Measurements from ENCODE around the gene CADPS. TPM values are rescaled to one million over a fixed set of nuclear protein-coding genes. Genes with fewer than 3 reads are reported as not detected.
A peak's percentile ranks its signal among the peaks of the same experiment; 100 is the strongest.

Gene CADPS
- total and polyA plus RNA-seq, 5 donors from 2014 or later = not detected

DNA sequence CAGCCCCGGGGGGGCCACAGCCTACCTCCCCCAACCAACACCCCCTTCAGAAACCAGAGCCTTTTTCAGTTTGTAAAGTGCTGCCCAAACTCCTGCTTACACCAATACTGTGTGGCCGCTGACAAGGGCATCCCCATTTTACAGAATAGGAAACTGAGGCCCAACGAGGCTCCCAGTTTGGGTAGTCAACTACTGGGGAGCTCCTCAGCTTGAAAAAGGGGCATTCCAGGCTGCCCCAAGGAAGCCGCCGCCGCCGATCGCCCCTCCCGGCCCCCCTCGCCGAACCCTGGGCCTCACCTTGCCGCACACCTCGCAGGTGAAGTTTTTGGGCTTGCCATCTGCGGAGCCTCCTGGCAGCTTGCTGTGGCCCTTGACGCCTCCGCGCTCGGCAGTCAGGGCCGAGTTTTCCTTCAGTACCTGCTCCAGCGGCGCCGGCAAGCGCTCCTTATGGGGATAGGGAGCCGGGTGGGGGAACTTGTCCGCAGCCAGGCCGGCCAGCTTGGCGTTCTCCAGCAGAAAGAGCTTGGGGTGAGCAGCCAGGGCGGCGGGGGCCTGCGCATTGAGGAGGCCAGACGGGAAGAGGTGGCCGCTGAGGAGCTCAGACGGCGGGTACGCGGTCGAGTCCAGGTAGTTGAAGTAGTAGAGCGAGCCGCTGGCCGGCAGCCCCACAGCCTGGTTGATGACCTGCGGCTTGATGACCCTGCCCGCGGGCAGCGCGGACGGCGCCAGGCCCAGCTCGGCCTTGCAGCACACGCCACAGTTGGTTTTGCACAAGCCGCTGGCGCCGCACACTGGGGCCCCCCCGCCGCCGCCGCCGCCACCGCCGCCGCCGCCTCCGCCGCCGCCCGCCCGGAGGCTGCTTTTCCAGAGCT, 503.3 kb downstream of the CADPS start:
- Histone ChIP-seq H3K4me3 (ENCODE audit: low read depth, low read length) (no peak overlapping the region), H3K4me1 (ENCODE audit: control insufficient read depth, insufficient read depth, low read length, poor library complexity, severe bottlenecking) (no peaks in the 10 kb centered on the region), H3K27me3 (ENCODE audit: control insufficient read depth, insufficient read depth, low read length) (peaks cover 26% of the 10 kb centered on the region), H3K9me3 (ENCODE audit: control insufficient read depth in 2 of 2, low read length in 2 of 2) (no peaks in the 10 kb centered on the region), H3K36me3 (ENCODE audit: control insufficient read depth, insufficient read depth, low read length) (no peaks in the 10 kb centered on the region), H3K27ac (ENCODE audit: insufficient read depth, low read length, poor library complexity, severe bottlenecking) (no peak overlapping the region)
- no peak for ATAC-seq (ENCODE audit: low read depth in 2 of 2)
- Mint-ChIP-seq H3K4me3 (no peak overlapping the region), H3K9me3 (peaks cover 0 to 6% (median 2%) of the 10 kb centered on the region in 7 donors), H3K27ac (no peak overlapping the region), H3K27me3 (peaks cover 68% of the 10 kb centered on the region), H3K4me1 (peaks cover 0 to 8% (median 6%) of the 10 kb centered on the region in 4 donors), H3K36me3 (no peaks in the 10 kb centered on the region)
- no peak for DNase-seq

DNA sequence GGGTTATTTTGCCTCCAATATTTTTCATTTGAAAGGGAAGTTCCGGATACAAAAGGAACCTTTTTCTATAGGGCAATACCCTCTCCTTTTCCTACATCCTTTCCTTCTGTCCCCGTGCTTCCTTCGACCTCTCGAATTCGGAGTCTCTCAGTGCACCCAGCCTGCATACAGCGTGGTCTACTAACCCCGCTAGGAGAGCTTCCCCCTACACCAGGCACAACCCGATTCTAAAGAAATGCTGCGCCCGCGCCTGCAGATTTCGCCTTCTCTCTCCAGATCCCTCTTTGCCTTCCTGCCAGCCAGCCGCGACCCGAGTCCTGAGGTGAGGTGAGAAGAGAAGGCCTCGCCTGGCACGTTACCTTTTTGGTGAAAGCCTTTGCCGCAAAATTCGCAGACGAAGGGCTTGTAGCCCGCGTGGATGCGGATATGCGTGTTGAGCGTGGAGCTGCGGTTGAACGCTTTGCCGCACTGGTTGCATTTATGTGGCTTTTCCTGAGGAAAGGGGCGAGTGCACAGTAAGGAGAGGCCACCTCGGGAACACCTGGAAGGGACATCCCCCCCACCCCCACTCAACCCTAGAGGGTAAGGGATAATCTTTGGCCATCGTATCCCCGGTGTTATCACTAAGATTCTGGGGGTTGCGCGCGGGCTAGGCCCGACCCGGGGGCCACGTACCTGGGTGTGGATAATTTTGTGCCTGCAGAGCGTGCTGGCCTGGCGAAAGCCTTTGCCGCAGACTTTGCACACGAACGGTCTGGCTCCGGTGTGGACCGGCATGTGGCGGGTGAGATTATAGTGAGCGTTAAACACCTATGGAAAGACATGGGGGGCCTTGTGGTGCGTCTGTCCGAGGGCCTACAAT, 504.1 kb downstream of the CADPS start:
- Histone ChIP-seq H3K4me3 (ENCODE audit: low read depth, low read length) (no peak overlapping the region), H3K36me3 (ENCODE audit: control insufficient read depth, insufficient read depth, low read length) (no peaks in the 10 kb centered on the region), H3K9me3 (ENCODE audit: control insufficient read depth in 2 of 2, low read length in 2 of 2) (no peaks in the 10 kb centered on the region), H3K27me3 (ENCODE audit: control insufficient read depth, insufficient read depth, low read length) (peaks cover 28% of the 10 kb centered on the region), H3K27ac (ENCODE audit: insufficient read depth, low read length, poor library complexity, severe bottlenecking) (no peak overlapping the region), H3K4me1 (ENCODE audit: control insufficient read depth, insufficient read depth, low read length, poor library complexity, severe bottlenecking) (no peaks in the 10 kb centered on the region)
- Mint-ChIP-seq H3K4me1 (peaks cover 0 to 8% (median 5%) of the 10 kb centered on the region in 4 donors), H3K9me3 (peaks cover 0 to 5% (median under 1%) of the 10 kb centered on the region in 7 donors), H3K36me3 (no peaks in the 10 kb centered on the region), H3K4me3 (no peak overlapping the region), H3K27ac (no peak overlapping the region), H3K27me3 (peaks cover 71% of the 10 kb centered on the region)
- no peak for ATAC-seq (ENCODE audit: low read depth in 2 of 2)
- DNase-seq = no peak

DNA sequence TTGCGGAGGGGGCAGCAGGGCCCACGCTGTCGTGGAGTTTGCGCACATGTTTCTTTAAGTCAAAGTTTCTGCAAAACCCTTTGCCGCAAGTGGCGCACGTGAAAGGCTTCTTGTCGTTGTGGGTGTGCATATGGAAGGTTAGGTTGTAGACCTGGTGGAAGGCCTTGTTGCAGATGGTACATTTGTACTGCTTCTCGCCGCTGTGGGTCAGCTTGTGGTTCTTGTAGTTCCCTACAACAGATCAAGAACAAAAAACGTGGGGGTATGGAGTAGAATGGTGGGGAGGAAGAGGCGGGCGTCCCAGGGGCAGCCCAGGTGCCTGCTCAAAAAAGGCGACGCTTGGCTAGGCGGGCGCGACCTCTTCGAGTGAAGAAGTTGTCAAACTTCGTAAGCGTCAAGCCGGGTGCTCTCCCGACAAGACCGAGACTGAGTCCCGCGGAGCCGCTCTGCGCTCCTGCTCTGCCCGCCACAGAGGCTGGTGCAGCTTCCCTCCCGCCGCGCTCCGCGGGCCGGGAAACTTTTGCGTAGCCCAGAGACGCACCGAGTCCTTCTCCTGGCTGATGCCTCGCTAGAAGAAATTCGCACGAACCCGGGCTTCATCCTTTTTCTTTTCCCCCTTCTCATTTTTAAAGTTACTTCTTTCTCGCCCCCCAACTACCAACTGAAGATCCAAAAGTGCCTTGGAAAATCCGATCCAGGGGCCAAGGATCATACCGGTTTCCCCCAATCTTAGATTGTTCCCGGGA, 504.9 kb downstream of the CADPS start:
- H3K9me3 Mint-ChIP-seq = peaks cover 0 to 5% (median 0%) of the 10 kb centered on the region in 7 donors
- H3K36me3 ChIP-seq (ENCODE audit: control insufficient read depth, insufficient read depth, low read length) = no peaks in the 10 kb centered on the region
- no peak overlapping the region for H3K4me3 Mint-ChIP-seq
- peaks cover 69% of the 10 kb centered on the region for H3K27me3 Mint-ChIP-seq
- H3K27ac Mint-ChIP-seq = no peak overlapping the region
- peaks cover 20% of the 10 kb centered on the region for H3K27me3 ChIP-seq (ENCODE audit: control insufficient read depth, insufficient read depth, low read length)
- no peak overlapping the region for H3K27ac ChIP-seq (ENCODE audit: insufficient read depth, low read length, poor library complexity, severe bottlenecking)
- DNase-seq = no peak
- no peaks in the 10 kb centered on the region for H3K4me1 ChIP-seq (ENCODE audit: control insufficient read depth, insufficient read depth, low read length, poor library complexity, severe bottlenecking)
- no peak overlapping the region for H3K4me3 ChIP-seq (ENCODE audit: low read depth, low read length)
- no peaks in the 10 kb centered on the region for H3K36me3 Mint-ChIP-seq
- ATAC-seq (ENCODE audit: low read depth in 2 of 2) = no peak
- H3K4me1 Mint-ChIP-seq = peaks cover 0 to 8% (median 3%) of the 10 kb centered on the region in 4 donors
- no peaks in the 10 kb centered on the region for H3K9me3 ChIP-seq (ENCODE audit: control insufficient read depth in 2 of 2, low read length in 2 of 2)

DNA sequence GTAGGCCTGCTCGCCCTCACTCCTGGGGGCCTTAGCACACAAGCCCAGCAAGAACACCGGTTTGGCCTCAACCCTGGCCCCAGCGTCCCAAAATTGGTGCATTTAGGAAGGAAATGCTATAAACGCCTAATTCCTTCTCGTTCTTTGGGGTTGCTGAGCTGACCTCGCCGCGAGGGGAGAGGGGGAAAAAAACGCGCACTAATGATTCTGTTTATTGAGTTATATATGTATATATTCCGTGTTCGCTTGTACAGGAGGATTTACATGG, 505.8 kb downstream of the CADPS start:
- peaks cover 11% of the 10 kb centered on the region for H3K27me3 ChIP-seq (ENCODE audit: control insufficient read depth, insufficient read depth, low read length)
- H3K4me3 ChIP-seq (ENCODE audit: low read depth, low read length) = no peak overlapping the region
- H3K36me3 ChIP-seq (ENCODE audit: control insufficient read depth, insufficient read depth, low read length) = no peaks in the 10 kb centered on the region
- no peaks in the 10 kb centered on the region for H3K9me3 ChIP-seq (ENCODE audit: control insufficient read depth in 2 of 2, low read length in 2 of 2)
- H3K27ac Mint-ChIP-seq = no peak overlapping the region
- DNase-seq = no peak
- H3K4me3 Mint-ChIP-seq = no peak overlapping the region
- no peaks in the 10 kb centered on the region for H3K36me3 Mint-ChIP-seq
- H3K4me1 ChIP-seq (ENCODE audit: control insufficient read depth, insufficient read depth, low read length, poor library complexity, severe bottlenecking) = no peaks in the 10 kb centered on the region
- H3K27ac ChIP-seq (ENCODE audit: insufficient read depth, low read length, poor library complexity, severe bottlenecking) = no peak overlapping the region
- H3K27me3 Mint-ChIP-seq = peaks cover 65% of the 10 kb centered on the region
- peaks cover 0 to 6% (median 2%) of the 10 kb centered on the region in 4 donors for H3K4me1 Mint-ChIP-seq
- H3K9me3 Mint-ChIP-seq = peaks cover 0 to 5% (median 0%) of the 10 kb centered on the region in 7 donors
- ATAC-seq (ENCODE audit: low read depth in 2 of 2) = no peak

DNA sequence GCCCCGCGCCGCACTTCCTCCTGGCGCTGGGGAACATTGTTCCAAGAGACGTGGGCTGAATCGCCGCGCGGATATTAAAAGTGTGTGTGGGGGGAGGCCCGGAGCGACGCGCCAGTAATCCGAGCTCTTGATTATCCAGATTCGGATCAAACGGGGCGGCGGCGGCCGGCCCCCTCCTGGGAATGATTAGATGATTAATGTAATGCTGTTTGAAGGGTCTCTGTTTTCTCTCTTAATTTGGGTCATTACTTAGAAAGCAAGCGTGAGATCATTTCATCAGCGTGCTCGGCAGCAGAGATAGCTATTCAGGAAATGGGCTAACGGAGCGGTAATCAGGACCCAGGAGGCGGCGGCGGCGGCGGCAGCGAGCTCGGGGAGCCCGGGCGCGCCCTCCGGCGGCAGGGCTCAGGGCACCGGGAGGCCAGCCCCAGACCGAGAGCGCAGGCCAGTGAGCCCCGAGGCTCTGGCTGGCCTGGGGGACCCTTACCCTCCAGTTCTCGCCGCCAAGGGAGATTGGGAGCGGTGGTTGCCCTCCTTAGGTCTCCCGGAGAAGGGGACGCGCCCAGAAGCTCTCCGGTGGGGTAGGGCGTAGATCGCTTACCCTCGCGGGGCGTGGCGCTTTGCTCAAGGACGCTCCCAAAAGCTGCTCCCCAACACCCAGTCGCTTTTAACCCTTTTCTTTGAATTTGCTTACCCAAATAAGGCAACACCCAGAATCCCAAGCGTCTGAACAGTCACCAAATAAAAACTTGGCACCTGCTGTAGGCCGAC, 506.3 kb downstream of the CADPS start:
- Histone ChIP-seq H3K27ac (ENCODE audit: insufficient read depth, low read length, poor library complexity, severe bottlenecking) (no peak overlapping the region), H3K9me3 (ENCODE audit: control insufficient read depth in 2 of 2, low read length in 2 of 2) (no peaks in the 10 kb centered on the region), H3K27me3 (ENCODE audit: control insufficient read depth, insufficient read depth, low read length) (peaks cover 11% of the 10 kb centered on the region), H3K4me1 (ENCODE audit: control insufficient read depth, insufficient read depth, low read length, poor library complexity, severe bottlenecking) (no peaks in the 10 kb centered on the region), H3K36me3 (ENCODE audit: control insufficient read depth, insufficient read depth, low read length) (no peaks in the 10 kb centered on the region), H3K4me3 (ENCODE audit: low read depth, low read length) (no peak overlapping the region)
- Mint-ChIP-seq H3K4me1 (peaks cover 0 to 2% (median 0%) of the 10 kb centered on the region in 4 donors), H3K36me3 (no peaks in the 10 kb centered on the region), H3K9me3 (peaks cover 0 to 5% (median 0%) of the 10 kb centered on the region in 7 donors), H3K4me3 (no peak overlapping the region), H3K27me3 (peaks cover 64% of the 10 kb centered on the region), H3K27ac (no peak overlapping the region)
- ATAC-seq (ENCODE audit: low read depth in 2 of 2) = no peak
- no peak for DNase-seq

DNA sequence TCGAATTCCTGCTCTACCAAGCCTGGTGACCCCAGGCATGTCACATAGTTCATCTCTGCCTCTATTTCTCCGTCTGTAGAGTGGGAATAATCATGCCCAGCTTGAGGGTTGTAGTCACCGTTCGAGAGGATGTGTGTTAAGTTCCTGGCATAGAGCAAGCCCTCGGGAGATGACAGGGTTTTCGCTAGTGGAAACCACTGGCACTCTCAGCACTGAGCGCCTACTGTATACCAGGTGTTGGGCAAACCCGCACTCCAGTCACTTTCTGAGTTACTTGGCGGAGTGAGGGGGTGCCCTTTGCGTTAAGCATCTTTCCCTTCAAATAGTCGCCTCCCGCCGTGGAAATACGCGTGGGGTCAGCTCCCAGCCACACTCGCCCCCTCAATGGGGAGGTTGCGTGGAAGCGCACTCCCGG, 506.9 kb downstream of the CADPS start:
- H3K27me3 ChIP-seq (ENCODE audit: control insufficient read depth, insufficient read depth, low read length) = peaks cover 11% of the 10 kb centered on the region
- no peak overlapping the region for H3K4me3 Mint-ChIP-seq

DNA sequence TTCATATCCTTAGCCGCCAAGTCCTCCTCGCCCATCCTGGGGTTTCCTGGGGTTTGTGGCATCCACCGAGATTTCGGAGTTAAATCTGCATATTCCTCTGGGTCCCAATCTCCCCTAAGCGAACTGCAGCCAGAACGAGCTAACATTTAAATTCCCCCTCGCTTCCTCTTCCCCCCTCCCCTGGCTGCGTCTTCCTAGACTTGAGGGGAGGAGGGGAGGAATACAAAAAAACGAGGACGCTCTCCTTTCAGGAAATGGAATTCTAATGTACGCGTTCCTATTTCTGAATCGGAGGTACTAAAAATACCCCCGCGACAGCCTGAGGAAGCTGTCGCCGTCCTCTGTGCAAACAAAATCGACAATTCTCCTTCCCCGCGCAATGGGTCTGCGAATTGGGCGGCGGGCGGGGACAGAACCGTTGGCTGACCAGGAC, 507.4 kb downstream of the CADPS start:
- DNase-seq (no peak), ATAC-seq (ENCODE audit: low read depth in 2 of 2) (no peak)
- Histone ChIP-seq H3K4me3 (ENCODE audit: low read depth, low read length) (no peak overlapping the region), H3K4me1 (ENCODE audit: control insufficient read depth, insufficient read depth, low read length, poor library complexity, severe bottlenecking) (no peaks in the 10 kb centered on the region), H3K9me3 (ENCODE audit: control insufficient read depth in 2 of 2, low read length in 2 of 2) (no peaks in the 10 kb centered on the region), H3K36me3 (ENCODE audit: control insufficient read depth, insufficient read depth, low read length) (no peaks in the 10 kb centered on the region), H3K27ac (ENCODE audit: insufficient read depth, low read length, poor library complexity, severe bottlenecking) (no peak overlapping the region), H3K27me3 (ENCODE audit: control insufficient read depth, insufficient read depth, low read length) (peaks cover 9% of the 10 kb centered on the region)
- Mint-ChIP-seq H3K36me3 (no peaks in the 10 kb centered on the region), H3K27ac (no peak overlapping the region), H3K27me3 (peaks cover 60% of the 10 kb centered on the region), H3K9me3 (peaks cover 0 to 5% (median 0%) of the 10 kb centered on the region in 7 donors), H3K4me3 (peak overlapping the region in 1 of 4 donors; percentile 32), H3K4me1 (peaks cover 0 to 2% (median 0%) of the 10 kb centered on the region in 4 donors)

More for the DNA sequence above, 506.9 kb downstream of the CADPS start:
- no peak overlapping the region for H3K27ac ChIP-seq (ENCODE audit: insufficient read depth, low read length, poor library complexity, severe bottlenecking)
- peaks cover 60% of the 10 kb centered on the region for H3K27me3 Mint-ChIP-seq
- H3K9me3 ChIP-seq (ENCODE audit: control insufficient read depth in 2 of 2, low read length in 2 of 2) = no peaks in the 10 kb centered on the region
- DNase-seq (no peak), ATAC-seq (ENCODE audit: low read depth in 2 of 2) (no peak)
- no peaks in the 10 kb centered on the region for H3K4me1 ChIP-seq (ENCODE audit: control insufficient read depth, insufficient read depth, low read length, poor library complexity, severe bottlenecking)
- no peaks in the 10 kb centered on the region for H3K36me3 ChIP-seq (ENCODE audit: control insufficient read depth, insufficient read depth, low read length)
- no peak overlapping the region for H3K4me3 ChIP-seq (ENCODE audit: low read depth, low read length)
- H3K9me3 Mint-ChIP-seq = peaks cover 0 to 5% (median 0%) of the 10 kb centered on the region in 7 donors
- no peak overlapping the region for H3K27ac Mint-ChIP-seq
- no peaks in the 10 kb centered on the region for H3K36me3 Mint-ChIP-seq
- H3K4me1 Mint-ChIP-seq = peaks cover 0 to 2% (median 0%) of the 10 kb centered on the region in 4 donors

Measured in CD4-positive, CD25-positive, alpha-beta regulatory T cell (primary cell).